GM19023 (cell line): ENCODE data around the gene METTL26.

Experiments
- ATAC-seq: cut with Tn5 transposase; IDR thresholded peaks from one replicate; pipeline ENCODE4 v1.9.1; 2021; ENCODE audit warnings: mild to moderate bottlenecking, moderate library complexity; ENCODE audit not compliant: unreplicated experiment

Gene METTL26

DNA sequence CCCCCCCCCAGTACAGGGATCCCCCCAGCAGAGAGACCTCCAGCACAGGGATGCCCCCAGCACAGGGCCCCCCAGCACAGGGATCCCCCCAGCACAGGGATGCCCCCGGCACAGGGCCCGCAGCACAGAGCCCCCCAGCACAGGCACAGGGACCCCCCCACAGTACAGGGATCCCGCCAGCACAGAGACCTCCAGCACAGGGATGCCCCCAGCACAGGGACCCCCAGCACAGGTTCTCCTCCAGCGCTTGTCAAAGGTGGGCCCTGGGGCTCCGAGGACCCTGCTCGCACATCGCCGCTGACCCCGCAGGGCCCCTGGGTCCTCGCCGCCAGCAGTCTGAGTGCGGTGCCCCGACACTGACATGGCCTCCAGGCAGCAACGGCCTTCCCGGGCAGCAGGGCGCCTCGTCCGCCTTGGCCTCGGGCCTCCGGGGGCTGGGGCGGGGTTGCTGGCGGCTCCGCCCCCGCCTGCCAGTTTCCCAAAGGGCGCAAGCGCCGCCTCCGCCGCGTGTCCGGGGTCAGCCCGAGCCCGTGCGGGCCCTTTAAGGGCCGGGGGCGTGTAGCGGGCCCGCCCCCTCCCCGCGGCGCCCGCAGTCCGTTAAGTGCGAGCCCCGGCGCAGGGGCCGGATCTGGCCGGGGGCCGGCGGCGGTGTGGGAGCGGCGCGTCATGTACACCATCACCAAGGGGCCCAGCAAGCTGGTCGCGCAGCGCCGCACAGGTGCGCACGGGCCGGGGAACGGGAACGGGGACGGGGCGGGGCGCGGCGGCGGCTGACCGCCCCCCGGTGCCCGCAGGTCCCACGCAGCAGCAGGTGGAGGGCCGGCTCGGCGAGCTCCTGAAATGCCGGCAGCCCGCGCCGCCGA lies 5.5 kb upstream of the METTL26 start, which contains the start of gene MCRIP2:
Gene MCRIP2, plus strand, starts transcription at position 503 of the 863 bp plus-strand sequence. Its CDS starts 164 bp downstream, at position 667.
- ATAC-seq: peak; percentile 54

DNA sequence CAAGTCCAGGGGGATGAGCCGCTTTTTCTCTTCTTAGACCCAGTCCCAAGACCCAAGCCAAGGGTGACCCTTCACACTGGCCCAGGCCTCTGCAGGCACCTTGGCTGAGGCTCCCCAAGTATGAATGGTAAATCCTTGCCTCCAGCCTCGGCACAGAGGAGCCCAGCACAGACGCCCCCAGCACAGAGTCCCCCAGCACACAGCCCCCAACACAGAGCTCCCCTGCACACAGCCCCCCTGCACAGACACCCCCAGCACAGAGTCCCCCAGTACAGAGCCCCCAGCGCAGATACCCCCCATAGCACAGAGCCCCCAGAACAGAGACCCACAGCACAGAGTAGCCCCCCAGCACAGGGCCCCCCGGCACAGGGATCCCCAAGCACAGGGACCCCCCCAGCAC lies 4.5 kb upstream of the METTL26 start:
- ATAC-seq: no peak

DNA sequence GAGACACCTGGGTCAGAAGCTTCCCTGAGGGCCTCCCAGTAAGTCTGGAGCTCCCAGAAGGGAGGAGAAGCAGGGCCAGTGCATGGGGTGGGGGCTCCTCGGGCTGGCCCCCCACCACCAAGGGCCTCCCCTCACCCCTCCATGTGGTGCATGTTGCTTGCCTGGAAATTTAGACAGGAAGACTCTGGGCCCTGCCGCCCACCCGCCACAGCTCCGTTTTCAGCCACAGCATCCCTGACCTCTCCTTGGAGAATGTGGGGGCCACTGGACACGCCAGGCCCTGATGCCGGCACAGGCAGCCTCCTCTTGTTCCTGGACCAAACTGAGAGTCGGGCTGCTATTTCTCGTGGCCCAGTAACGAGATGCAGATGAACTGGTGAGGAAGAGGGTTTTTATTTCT lies 2.7 kb upstream of the METTL26 start:
- no peak for ATAC-seq

DNA sequence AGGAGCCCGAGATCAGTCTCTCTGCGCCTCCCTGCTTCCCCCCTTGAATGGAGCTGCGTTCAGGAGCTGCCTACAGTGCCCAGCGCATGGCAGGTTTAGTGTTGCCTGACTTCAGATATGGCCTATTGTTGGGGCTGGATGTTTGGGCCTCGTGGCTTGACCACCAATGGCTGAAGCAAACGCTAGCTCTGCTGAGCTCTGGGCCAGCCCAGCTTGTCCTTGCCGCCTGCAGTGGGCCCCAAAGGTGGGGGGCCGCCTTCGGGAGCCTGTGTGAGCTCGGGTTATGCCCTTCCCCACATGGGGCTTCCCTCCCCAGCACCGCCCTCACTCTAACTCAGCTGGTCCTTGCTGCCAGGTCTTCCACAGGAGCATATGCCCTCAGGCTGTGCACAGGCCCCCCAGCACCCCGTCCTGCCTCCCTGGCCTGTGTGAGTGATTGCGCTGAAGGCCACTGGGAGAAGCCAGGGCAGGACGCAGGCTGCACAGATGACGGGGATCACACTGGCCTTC lies 2.0 kb upstream of the METTL26 start:
- ATAC-seq: no peak

DNA sequence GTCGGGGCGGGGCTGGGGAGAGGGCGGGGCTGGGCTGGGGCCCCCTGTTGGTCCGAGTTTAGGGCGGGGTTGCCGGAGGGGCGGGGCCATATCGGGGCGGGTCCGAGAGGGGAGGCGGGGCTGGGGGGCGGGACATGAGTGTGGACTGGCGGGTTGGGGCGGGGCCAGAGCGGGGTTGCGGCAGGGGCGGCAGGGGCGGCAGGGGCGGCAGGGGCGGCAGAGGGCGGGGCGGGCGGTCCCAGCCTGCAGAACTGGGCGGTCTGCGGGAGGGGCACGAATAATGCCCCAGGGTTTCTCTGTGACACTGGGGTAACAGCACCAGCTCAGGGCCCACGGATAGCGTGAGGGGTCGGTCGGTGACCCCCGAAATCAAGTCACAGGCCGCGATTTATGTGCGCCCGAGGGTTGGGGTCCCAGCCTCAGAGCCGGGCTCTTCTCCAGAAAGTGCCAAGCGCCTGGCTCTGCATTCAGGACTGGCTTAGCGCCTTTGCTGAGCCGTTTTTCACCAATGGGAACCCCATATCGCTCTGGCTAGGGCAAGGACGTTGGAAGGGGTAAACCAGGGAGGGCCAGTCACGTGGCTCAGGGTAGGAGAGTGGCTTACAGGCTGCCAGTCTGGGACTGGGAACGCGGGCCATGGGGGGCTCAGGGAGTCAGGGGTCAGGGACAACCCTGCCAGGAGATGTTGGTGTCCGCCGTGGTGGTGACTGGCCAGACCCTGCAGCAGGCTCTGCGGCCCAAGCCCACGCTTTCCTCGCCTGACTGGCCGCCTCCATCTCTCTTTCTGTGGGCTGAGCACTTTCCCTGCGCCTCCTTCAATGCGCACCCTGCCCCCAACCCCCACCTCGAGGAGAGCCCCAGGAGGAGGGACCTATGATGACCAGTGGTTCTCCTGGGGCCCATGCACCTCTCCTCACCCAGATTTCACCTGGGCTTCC lies 1.2 kb upstream of the METTL26 start:
- peak; percentile 1 for ATAC-seq

DNA sequence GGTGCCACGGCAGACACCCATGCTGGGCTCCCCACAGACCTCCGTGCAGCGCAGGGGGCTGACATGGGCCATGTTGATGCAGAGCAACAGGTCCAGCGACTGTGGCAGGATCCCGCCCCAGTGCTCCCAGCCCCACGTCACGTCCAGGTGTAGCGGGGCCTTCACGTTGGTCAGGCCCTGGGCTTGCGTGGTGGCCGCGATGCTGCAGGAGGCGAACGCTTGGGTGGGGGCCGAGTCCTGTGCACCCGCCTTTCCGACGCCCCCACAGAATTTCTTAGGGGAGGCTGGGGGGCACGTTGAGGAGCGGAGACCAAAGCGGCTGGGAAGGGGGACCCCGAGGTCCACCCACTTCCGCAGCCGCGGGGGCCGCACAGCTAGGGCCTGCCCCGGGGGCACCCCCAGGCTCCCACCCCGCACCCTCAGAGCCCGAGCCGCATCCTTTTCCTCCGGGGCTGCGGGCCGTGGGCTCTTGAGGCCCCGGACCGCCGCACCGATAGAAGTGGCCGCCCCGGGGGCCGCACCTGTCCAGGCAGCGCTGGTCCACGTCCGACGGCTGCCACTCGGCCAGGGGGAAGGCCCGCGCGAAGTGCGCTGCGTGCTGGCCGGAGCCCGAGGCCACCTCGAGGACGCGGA lies 416 bp downstream of the METTL26 start:
- ATAC-seq: peak; percentile 2

DNA sequence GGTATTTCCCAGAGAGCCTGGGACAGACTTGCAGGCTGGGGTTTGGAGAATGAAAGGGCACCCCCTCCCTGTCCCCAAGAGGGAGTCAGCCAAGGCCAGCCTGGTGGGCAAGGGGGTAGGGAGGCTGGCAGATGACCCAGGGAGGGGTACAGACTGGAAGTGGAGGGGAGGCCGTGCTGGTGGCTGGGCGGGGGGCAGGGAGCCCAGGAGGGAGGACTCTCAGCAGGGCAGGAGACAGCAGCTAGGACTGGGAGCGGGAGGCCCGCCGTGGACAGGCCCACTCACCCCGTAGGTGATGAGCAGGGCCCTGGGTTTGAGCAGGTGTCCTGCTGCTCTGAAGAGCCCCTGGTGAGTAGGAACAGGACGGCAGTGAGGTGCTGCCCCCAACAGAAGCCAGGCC lies 1.1 kb downstream of the METTL26 start:
- no peak for ATAC-seq

DNA sequence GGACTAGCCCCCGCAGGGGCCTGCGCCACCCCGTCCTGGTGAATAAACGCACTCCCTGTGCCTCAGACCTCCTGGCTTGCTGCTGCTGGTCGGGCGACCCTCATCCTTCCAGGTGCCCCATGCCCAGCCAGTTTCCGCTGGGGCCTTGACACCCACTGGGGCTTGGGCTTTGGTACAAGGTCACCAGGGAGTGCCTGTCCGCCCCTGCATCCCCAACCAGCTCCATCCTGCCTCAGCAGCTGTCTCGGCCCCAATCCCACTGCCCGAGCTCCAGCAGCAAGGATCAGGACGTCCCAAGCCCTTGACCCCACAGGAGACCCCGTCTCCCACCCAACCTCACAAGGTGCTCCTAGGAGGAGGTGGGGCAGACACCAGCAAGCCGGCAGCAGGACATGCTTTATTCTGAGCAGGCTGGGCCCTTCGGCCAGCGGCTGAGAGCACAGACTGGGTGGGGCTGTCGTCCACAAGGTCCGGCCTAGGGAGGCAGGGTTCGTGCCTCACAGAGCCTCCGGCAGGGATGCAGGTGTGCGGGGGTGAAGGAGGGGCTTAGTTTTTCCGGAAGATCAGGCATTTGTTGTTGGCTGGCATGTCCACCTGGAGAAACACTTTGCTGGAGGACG lies 1.9 kb downstream of the METTL26 start:
- ATAC-seq: no peak

DNA sequence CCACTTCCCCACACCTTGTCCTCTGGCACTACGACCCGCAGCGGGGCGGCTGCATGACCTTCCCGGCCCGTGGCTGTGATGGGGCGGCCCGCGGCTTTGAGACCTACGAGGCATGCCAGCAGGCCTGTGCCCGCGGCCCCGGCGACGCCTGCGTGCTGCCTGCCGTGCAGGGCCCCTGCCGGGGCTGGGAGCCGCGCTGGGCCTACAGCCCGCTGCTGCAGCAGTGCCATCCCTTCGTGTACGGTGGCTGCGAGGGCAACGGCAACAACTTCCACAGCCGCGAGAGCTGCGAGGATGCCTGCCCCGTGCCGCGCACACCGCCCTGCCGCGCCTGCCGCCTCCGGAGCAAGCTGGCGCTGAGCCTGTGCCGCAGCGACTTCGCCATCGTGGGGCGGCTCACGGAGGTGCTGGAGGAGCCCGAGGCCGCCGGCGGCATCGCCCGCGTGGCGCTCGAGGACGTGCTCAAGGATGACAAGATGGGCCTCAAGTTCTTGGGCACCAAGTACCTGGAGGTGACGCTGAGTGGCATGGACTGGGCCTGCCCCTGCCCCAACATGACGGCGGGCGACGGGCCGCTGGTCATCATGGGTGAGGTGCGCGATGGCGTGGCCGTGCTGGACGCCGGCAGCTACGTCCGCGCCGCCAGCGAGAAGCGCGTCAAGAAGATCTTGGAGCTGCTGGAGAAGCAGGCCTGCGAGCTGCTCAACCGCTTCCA lies 2.6 kb downstream of the METTL26 start:
- ATAC-seq: no peak

DNA sequence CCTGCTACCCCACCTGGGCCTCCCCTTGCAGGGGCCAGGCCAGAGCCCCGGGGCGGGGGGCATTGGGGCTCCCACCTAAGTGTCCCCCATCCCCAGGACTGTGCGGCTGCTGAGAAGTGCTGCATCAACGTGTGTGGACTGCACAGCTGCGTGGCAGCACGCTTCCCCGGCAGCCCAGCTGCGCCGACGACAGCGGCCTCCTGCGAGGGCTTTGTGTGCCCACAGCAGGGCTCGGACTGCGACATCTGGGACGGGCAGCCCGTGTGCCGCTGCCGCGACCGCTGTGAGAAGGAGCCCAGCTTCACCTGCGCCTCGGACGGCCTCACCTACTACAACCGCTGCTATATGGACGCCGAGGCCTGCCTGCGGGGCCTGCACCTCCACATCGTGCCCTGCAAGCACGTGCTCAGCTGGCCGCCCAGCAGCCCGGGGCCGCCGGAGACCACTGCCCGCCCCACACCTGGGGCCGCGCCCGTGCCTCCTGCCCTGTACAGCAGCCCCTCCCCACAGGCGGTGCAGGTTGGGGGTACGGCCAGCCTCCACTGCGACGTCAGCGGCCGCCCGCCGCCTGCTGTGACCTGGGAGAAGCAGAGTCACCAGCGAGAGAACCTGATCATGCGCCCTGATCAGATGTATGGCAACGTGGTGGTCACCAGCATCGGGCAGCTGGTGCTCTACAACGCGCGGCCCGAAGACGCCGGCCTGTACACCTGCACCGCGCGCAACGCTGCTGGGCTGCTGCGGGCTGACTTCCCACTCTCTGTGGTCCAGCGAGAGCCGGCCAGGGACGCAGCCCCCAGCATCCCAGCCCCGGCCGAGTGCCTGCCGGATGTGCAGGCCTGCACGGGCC lies 3.4 kb downstream of the METTL26 start:
- no peak for ATAC-seq

DNA sequence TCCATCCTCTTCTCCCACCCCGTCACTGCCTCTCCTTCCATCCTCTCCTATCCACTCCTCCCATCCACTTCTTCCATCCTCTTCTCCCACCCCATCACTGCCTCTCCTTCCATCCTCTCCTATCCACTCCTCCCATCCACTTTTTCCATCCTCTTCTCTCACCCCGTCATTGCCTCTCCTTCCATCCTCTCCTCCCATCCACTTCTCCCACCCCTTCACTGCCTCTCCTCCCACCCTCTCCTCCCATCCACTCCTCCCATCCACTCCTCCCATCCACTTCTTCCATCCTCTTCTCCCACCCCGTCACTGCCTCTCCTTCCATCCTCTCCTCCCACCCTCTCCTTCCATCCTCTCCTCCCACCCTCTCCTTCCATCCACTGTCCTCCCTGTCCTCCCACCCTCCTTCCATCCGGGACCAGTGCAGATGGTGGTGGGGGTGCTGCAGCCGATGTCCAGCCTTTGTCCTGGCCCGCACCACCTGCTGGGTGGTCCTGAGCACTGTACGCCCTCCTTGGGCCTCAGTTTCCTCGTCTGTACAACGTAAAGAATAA lies 4.2 kb downstream of the METTL26 start:
- ATAC-seq: no peak

DNA sequence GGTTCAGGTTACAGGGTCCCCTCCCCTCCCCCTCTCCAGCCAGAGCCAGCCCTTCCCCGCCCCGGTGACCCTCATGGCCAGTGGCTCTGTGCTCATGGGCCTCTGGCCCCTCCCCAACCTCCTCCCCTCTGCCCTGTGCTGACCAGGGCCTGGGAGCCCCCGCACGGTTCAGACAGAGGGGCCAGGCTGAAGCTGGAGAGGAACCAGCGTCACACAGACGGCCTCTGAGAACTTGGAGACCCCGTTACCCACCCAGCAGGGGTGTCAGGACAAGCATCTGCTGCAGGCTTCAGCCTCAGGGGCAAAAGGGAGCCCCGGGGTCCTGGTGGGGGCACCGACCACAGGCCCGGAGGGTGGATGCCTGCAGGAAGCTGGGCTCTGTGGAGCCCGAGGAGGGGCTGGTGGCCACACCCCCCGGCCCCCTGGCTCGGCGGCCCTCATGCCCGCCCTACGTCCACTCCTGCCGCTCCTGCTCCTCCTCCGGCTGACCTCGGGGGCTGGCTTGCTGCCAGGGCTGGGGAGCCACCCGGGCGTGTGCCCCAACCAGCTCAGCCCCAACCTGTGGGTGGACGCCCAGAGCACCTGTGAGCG lies 5.2 kb downstream of the METTL26 start, which contains the start of gene WFIKKN1:
Gene WFIKKN1, plus strand, starts transcription at position 171 of the 591 bp plus-strand sequence. Its CDS starts 269 bp downstream, at position 440.
- ATAC-seq: no peak

DNA sequence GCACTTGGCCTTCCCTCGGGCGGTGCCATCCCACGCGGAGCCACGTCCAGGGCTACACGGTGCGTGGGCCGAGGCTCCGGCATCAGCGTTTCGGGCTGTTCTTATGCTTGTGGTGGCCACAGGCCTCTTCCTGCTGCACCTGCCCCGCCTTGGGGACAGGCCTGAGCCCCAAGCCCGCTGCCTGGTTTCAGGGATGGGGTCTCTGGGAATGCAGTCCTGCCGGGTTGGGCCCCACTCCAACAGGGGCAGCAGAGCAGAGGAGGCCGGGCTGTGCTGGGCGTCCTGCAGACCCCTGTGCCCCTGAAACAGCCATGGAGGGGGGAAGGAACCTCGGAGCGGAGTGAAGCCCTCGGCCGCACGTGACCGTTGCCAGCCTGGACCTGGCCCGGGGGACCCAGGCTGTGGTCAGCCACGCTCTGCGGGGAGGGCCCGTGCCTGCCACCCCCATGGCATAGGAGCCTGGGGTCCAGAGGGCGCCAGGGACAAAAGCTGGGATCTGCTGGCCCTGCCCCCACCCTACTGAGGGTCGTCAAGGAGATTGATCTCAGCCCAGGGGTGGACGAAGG lies 5.8 kb downstream of the METTL26 start:
- no peak for ATAC-seq

DNA sequence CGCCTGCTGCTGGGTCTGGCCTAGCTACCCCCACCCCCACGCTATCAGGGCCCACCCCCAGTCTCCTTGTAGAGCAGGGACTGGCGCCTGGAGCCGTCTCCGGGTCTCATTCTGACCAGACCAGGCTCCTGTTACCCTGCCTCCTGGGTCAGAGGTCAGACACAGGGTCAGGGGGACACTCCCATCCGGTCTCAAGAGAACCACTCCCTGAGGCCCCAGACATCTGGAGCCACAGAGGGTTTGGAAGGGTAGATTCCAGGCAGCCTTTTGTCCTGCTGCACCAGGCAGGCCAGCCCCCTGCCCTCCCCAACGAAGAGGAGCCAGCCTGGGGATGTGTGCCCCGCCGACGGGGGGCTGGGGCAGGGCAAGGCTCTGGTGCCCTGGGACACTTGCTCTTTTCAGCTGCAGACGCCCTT lies 6.3 kb downstream of the METTL26 start:
- ATAC-seq: no peak

DNA sequence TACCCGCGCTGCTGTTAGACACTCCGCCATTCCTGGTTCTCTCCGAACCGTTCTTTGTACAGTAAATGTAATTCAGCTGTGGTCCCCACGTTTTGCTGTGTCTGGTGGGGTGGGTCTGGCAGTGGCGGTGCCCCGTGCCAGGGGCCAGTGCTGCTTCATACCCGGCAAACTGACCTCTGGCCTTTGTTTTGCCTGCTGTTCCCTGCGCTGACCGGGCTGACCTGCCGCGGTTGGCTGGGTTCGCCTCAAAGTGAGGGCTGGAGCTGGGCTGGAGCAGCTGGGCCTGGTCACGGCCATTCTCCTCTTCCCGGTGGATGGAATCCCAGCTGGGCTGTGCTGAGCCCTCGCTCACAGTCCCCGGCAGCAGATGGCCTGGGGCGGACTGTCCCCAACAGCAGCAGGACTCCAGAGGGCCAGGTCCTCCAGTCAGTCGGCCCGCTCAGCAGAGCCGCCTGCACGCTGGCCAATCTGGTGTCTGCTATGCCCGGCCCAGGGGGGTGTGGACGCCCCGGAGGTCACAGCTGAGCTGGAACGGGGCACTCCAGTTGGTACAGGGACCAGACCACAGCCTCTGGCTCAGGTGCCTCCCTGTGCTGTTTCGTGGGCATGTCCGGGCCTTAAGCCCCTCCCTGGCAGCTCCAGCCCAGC lies 6.8 kb downstream of the METTL26 start:
- no peak for ATAC-seq

DNA sequence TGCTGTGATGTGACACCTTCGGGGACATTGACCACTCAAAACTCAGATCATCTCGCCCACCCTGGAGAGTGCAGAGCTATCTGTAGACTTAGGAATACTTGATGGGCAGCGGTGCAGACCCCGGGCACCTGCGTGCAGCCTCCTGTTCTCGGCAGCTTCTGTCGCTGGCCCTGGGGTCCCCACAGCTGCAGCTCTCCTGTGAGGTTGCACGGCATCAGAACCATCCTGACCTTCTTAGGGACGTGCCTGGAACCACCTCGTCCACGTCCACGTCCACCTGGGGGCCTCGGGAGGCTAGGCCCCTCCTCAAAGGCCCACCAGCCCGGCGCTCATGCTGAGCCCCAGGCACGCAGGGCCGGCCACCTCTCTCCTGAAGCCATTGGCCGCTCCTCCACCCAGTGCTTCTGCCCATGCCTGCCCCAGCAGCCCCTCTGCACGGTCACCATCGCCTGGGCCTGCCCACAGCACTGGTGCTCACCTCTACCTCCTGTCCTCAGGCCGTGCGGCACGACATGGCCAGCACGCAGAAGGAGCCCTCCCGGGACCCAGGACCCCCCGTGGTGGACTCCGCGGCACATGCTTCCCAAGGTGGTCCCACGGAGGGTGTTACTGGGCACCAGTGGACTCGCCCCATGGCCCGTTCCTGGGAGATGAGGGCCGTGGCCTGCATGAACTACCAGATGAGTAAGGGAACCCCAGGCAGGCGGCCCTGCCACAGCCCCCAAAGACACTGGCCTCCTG lies 7.6 kb downstream of the METTL26 start:
- ATAC-seq: no peak
